GM21737 (cell line): ENCODE measurements around the gene CD151.

ENCODE experiments used
- ATAC-seq: cut with Tn5 transposase; IDR thresholded peaks from one replicate; pipeline ENCODE4 v1.9.1; 2021; ENCODE audit warnings: mild to moderate bottlenecking, moderate library complexity; ENCODE audit not compliant: unreplicated experiment

The CD151 gene

DNA sequence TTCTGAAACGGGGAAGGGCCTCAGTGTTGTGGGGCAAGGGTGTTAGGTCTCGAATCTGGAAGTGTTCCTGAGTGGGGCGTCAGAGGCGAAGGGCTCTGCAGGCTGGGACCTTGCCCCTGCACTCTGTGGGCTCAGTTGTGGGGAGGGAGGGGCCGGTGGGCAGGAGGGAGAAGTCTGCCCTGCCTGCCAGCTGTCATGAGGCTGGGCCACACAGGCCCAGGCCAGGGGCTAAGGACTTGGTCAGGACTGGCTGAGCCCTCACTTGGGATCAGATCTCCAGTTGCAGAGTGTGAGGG is 4.9 kb upstream of the CD151 start, which contains the start of gene CRACR2B:
Gene CRACR2B, plus strand, starts transcription at position 23 of the 296 bp plus-strand sequence. CDS start 689 bp downstream, outside the sequence.
- ATAC-seq, result peak; percentile 20

DNA sequence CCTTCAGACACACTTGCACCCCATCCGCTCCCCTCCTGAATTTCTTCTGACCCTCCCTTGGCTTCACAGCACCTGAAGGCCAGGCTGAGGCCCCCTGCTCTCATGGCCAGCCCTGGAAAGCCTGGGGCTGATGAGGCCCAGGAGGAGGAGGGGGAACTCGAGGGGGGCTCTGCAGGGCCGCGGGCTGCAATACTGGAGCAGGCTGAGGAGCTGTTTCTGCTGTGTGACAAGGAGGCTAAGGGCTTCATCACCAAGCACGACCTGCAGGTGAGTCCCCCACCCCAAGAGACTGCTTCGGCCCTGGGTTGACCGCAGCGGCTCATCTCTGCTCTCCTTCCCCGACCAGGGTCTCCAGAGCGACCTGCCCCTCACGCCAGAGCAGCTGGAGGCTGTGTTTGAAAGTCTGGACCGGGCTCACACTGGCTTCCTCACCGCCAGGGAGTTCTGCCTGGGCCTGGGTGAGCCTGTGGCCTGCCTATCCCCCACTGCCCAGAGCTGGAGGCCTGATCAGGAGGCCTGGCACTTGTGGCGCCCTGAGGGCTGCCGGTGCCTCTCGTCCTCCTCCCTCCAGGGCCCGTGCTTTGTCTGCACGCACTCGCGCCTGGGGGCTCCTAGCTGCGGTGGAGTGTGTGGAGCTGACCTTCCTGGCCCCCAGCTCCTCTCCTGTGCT is 4.1 kb upstream of the CD151 start:
- no peak for ATAC-seq

DNA sequence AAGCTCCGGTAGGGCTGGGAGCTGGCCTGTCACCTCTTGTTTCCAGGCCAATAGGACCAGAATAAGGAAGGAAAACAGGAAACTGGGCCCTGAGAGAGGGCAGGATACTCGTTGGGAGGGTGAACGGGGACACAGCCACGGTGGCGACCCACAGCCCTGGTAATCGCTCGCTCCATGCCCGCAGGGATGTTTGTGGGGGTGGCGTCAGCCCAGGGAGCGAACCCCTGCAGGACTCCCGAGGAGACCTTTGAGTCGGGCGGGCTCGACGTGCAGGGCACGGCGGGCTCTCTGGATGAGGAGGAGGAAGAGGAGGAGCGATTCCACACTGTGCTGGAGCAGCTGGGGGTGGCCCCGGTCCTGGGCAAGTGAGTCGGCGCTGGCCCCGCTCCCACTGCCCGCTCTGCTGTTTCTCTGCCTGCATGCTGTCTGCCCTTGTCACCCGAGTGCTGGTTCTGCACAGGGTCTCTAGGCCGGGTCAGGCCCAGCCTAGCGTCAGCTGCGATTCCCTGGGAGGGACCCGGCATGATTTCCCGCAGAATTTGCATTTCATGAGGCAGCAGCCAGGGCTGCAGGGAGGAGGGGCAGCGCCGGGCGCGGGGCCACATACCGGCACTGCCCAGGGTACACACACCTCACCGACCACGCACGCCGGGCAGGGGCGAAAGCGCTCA is 3.4 kb upstream of the CD151 start:
- no peak for ATAC-seq

DNA sequence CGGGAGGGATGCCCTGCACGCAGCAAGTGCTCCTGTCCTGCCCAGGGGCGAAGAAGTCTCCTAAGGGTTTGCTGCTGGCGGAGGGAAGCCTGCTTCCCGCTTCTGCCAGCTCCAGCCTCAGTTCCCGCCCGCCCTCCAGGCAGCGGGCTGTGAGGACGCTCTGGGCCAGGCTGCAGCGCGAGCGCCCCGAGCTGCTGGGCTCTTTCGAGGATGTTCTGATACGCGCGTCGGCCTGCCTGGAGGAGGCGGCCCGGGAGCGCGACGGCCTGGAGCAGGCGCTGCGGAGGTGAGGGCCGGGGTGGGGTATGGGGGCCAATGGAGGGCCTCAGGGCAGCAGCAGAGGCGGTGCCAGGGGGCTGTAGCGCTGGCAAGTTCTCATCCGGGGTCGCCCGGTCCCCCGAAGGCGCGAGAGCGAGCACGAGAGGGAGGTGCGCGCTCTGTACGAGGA is 2.9 kb upstream of the CD151 start:
- ATAC-seq, result no peak

DNA sequence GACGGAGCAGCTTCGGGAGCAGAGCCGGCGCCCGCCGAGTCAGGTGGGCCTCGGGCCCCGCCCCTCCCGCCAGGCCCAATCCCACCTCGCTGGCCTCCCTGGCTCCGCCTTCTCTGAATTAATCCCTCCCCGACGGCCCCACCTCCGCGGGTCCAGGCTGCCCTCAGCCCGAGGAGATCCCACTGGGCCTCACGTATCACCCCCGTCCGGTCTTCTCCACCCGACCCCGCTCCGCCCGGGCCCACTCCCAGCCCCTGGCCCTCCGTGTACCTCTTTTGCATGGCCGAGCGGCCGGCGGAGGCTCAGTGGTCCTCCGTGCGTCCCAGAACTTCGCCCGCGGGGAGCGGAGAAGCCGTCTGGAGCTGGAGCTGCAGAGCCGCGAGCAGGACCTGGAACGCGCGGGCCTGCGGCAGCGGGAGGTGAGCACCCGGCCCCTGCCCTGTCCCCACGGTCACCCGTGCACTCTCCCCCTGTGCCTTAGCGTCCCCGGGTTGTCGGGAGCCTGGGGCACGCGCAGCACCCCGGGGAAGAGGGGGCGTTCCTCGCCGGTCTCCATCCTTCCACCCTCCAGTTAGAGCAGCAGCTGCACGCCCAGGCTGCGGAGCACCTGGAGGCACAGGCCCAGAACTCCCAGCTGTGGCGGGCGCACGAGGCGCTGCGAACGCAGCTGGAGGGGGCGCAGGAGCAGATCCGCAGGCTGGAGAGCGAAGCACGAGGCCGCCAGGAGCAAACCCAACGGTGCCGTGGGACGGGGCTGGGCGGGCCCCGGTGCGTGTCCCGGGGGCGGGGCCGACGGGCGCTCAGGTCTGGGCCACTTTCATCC is 2.2 kb upstream of the CD151 start:
- ATAC-seq, result no peak

DNA sequence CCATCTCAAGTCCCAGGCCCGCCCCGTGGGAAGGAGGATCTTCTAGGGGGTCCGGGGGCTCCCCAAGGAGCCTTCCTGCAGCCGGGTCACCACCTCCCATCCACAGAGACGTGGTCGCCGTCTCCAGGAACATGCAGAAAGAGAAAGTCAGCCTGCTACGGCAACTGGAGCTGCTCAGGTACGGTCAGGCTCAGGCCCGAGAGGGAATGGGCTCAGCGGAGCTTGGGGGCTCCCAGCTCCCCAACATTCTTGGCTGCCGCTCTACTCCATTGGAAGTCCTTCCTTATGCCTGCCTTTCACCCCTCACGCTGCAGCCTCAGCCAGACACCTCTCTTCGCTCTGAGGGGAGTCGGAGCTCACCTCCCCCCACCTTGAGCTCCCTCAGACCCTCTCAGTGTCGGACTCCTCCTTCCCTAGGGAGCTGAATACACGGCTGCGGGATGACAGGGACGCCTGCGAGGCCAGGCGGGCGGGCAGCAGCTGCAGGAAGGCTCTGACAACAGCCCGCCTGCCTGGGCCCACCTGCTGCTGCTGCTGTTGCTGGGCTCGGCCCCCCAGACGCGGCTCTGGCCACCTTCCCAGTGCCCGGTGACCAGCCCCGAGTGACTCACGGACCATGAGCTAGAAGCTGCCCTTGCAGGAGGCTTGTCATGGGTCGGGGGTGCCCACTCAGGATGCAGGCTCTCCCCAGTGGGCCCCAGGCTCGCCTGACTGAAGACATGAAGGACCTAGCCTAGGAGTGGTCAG is 1.5 kb upstream of the CD151 start:
- ATAC-seq, result no peak

DNA sequence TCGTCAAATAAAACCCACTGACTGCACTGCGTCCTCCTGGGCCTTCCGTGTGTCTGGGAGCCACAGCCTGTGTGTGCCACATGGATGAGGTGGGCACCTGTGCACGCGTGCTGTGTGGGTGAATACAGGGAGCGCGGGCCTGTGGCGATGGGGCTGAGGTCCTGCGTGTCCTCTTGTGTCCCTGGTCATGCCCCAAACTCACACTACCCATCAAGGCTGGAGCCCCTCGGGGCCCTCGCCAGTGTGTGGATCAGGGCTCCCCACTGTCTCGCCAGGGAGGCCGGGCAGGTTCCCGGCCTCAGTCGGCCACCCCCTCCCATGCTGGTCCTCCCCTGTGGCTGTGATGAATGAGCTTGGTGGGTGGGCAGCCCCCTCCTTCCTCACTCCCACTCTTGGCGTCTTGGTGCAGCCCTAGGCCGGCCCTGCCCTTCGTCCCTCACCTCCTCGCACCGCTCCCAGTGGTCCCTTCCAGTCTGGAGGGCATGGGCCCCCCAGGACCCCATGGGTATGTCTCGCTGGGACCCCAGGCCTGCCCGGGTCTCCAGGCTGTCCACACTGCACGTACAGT is 707 bp upstream of the CD151 start:
- ATAC-seq, result no peak

DNA sequence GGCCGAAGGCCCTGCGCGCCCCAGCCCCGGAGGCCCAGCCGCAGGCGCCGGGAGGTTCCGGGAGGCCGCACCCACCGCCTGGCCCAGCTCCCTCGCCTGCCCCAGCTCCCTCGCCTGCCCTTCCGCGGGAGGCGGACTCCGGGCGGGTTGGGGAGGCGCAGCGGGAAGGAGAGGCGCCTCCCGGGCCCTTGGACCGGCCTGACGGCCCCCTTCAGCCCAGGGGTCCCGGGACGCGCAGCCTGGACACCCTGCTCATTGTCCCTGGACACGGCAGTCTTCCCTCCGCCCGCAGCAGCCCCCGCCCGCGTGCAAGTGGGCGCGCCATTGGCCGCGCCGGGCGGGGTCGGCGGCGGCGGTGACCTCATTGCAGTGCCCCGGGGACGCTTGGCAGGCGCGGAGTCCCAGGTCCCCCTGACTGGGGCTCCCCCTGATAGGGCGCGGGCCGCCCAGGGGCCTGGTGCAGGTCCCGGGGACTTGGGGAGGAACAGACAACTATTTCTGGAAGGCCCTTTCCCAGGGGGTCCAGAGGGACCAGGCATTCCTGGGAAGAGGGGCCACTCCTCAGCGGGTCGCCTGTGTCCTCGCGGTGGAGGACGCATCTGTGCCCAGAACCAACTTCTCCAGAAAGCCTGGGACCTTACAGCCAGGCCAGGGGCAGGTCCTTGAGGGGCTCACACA is 501 bp downstream of the CD151 start:
- ATAC-seq, result no peak

DNA sequence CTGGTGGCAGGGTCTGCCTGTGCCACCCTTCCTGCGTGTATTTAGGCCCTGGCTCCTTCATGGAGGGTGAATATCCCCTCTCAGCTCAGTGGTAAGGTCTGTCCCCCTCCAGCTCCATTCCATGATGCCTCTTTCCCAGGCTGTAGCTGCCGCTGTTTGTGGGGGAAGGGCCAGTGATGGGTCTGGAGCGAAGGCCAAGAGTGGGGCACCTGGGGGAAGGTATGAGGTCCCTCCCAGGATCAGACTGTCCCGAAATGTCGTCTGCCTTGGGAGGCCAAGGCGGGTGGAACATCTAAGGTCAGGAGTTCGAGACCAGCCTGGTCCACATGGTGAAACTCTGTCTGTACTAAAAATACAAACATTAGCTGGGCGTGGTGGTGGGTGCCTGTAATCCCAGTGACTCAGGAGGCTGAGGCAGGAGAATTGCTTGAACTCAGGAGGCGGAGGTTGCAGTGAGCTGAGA is 1.1 kb downstream of the CD151 start:
- no peak for ATAC-seq

DNA sequence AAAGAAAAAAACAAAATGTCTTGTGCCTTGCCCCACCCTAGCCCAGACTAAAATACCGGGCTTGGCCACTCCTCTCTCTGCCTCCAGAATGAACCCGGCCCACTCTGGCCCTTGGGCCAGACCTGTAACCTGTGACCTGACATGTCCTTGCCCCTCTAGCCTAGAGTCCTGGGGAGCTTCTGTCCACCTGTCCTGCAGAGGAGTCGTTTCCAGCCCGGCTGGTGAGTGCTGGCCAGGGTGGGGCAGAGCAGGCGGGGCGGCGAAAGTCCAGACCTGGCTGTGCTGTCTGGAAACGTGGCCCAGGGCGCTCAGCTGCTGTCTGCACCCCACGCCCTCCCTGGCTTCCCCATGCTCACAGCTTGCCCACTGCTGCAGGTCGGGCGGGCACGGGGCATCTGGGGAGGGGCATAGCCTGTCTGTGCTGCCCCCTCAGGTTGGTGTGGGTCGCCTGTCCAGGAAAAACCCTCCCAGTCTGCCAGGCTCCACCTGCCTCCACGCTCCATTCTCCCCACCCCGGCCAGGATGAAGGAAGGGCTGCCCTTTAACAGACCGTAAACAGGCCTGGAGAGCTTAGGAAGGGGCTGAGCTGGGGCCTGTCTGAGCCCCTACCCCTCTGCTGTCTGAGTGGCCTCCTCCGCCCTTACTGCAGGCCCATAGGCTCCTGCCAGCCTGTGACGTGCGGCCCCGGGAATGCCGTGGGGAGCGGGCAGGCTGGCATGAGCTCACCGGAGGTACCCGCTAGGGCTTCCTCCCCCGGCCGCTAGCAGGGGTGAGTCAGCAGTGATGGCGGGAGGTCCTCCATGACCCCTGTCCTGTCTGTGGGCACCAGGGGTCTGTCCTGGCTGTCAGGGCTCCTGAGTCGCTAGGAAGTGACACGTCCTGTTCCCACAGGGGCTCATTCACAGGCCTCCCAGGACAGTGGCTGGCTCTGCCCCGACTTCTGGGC is 1.9 kb downstream of the CD151 start:
- ATAC-seq, result no peak

DNA sequence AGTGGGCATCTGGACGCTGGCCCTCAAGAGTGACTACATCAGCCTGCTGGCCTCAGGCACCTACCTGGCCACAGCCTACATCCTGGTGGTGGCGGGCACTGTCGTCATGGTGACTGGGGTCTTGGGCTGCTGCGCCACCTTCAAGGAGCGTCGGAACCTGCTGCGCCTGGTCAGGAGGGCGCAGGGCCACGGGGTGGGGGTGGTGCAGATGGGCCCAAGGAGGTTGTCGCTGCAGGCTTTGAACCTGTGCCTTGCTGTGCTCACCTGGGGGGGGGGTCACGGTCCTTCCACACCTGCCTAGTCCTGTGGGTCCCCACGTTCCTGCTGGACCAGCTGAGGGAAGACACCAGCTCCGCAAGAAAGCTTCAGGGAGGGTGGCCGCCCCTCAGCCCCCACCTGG is 3.5 kb downstream of the CD151 start:
- ATAC-seq, result no peak

DNA sequence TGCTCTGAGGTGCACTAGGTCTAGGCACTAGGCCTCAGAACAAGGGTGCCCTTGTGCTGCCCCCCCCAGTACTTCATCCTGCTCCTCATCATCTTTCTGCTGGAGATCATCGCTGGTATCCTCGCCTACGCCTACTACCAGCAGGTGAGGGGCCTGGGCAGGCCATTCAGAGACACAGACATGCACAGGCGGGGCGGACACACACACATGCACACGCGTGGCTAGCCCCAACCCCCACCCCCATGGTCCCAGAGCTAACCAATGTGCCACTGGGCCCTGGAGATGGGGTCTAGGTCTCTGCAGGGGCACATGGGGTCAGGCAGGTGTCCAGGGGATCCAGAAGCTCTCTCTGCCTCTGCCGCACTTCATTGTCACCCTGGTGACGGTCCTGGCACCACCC is 3.9 kb downstream of the CD151 start:
- no peak for ATAC-seq

DNA sequence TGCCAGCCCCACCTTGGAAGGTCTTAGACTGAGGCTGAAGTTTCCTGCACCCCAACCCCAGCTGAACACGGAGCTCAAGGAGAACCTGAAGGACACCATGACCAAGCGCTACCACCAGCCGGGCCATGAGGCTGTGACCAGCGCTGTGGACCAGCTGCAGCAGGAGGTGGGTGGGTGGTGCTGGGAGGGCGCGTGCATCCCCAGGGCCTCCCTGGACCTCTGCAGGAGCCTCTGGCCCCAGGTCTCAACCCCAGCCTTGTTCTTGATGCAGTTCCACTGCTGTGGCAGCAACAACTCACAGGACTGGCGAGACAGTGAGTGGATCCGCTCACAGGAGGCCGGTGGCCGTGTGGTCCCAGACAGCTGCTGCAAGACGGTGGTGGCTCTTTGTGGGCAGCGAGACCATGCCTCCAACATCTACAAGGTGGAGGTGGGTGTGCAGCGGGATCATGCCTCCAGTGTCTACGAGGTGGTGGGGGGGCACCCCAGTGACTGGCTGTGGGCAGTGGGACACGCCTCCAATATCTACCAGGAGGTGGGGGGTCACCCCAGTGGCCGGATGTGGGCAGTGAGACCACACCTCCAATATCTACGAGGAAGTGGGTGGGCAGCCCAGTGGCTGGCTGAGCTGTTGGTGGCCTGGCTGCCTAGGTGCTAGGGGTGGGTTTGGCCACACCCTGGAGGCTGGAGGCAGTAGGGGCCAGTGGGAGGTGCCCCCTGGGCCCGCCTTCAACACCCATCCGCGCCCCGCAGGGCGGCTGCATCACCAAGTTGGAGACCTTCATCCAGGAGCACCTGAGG is 4.6 kb downstream of the CD151 start:
- ATAC-seq, result no peak

DNA sequence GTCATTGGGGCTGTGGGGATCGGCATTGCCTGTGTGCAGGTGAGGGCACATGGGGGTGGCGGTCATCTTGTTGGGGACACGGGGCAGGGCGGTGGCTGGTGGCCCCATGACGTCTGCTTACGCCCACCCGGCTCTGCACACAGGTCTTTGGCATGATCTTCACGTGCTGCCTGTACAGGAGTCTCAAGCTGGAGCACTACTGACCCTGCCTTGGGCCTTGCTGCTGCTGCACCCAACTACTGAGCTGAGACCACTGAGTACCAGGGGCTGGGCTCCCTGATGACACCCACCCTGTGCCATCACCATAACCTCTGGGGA is 5.2 kb downstream of the CD151 start:
- no peak for ATAC-seq

DNA sequence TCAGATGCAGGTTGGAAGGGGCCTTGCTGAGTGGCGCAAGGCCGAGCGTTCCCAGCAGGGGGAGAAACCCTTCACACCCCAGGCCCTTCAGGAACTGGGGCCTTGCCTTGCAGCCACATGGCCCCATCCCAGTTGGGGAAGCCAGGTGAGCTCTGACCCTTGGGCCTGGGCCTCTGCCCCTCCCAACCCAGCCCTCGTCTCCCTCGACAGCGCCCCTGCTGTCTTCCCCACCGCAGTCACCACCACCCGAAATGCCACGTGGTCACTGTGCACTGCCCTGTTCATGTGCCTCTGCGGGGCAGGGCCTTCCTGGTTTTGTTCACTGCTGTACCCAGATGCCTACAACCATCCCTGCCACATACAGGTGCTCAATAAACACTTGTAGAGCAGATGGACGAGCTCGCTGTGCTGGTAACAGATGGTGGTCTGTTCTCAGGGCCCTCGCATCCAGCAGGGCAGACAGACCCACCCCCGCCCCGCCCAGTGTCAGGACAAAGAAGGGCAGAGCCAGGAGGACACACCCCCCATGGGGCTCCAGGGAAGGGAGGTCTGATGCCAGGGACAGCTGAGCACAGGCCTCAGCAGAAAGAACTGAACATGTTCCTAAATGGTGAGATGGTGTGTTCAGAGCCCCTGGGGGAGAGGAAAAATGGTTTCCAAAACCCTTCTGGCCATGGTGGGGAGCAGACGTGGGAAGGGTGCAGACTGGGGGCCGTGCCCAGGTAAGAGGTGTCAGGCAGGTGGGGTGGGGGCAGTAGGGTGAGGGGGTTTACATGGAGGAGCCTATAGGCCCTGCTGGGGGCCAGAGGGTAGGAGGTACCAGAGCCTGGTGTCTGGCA is 5.9 kb downstream of the CD151 start:
- ATAC-seq, result no peak

DNA sequence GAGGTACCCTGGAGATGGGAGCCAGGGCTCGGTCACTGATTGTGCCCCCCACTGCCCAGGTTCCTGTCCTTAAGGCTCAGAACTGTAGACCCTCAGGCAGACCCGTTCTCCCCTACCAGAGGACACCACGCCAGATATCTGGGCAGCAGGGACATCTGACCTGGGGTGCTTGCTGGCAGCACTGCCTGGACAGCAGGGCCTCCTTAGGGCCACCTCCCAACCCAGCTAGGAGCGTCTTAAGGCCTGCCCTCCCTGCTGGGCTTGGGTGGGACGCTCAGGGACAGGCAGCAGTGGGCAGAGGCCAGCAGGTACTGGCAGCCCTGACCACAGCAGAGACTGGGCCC is 6.5 kb downstream of the CD151 start:
- ATAC-seq, result no peak

DNA sequence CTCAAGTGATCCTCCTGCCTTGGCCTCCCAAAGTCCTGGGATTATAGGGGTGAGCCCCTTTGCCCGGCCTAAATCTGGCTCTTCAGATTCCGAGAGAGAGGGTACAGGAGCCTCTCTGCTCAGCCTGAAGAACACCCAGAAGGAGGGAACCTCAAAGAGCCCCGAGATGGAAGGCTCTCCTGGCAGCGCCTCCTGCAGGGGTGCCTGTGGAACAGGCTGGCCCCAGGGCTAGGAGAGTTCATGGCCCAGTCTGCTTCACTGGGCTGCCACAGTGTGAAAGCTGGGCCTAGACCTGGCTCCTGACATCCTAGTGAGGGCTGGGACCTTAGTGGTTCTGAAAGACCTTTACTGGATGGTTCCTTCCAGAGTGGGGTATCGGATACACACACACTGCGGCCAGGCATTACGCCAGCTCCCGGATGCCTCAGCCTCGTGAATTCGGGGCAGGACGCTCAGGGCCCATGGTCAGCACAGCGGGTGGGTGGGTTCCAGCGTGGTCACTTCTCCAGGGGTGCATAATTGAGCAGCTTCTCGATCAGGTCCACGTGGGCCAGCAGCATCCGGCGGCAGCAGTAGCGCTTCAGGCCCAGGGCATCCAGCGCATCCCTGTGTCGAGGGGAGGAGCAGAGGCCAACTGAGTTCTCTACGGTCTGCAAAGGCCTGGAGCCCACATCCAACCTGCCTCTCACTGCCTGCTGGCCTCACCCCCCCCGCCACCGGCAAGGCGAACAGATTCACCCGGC is 7.3 kb downstream of the CD151 start:
- ATAC-seq, result no peak
